ENCODE data around the gene ANO9. TPM values are rescaled to one million over a fixed set of nuclear protein-coding genes. Genes with fewer than 3 reads are reported as not detected.
"Not testable (repeated sequence)": the region's sequence is repeated elsewhere in the genome, so short reads cannot be mapped to it uniquely, and the experiment has no call there.

The ANO9 gene
- total RNA-seq, 1 donor from 2014 or later = 22.4 TPM

- DNase-seq (no peak), ATAC-seq (no peak)
- no peaks in the 10 kb centered on the region for H3K27me3 ChIP-seq
- H3K36me3 ChIP-seq = no peaks in the 10 kb centered on the region
- TF ChIP-seq CTCF (IDR thresholded peaks at IDR 0.05) = no peak
- H3K27ac ChIP-seq = no peak overlapping the region
- H3K4me1 ChIP-seq = peaks cover 3% of the 10 kb centered on the region
- peaks cover 6% of the 10 kb centered on the region for H3K9me3 ChIP-seq
- H3K4me3 ChIP-seq = no peak overlapping the region
- intact Hi-C loops (cut with DNase I) = no loop called here
These were observed 50.4 kb downstream of the ANO9 start for GRCh38 chr11:391117-392017.

DNA sequence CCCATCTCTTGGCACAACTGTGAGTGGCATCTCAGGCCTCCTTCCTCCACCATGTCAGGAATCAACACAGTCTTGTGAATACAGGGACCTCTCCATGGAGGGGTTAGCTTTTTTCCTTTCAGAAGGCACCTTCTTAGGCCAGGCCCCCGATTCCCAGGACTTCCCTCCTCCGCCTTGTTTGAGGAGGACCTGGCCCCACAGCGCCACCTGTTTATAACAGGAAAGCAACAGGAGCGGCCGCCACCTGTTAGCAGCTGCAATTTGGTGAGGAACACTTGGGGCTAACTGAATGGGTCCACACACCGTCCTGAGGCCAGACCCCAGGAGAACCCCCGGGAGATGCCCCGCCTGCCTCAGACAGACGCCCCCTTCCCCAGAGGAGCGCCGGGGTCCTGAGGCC lies 51.6 kb downstream of the ANO9 start:
- intact Hi-C loops (cut with DNase I) = no loop called here
- H3K27ac ChIP-seq = no peak overlapping the region
- TF ChIP-seq CTCF (IDR thresholded peaks at IDR 0.05) = no peak
- no peaks in the 10 kb centered on the region for H3K36me3 ChIP-seq
- ATAC-seq (no peak), DNase-seq (no peak)
- H3K9me3 ChIP-seq = peaks cover 7% of the 10 kb centered on the region
- peaks cover 2% of the 10 kb centered on the region for H3K4me1 ChIP-seq
- H3K4me3 ChIP-seq = no peak overlapping the region
- no peaks in the 10 kb centered on the region for H3K27me3 ChIP-seq

DNA sequence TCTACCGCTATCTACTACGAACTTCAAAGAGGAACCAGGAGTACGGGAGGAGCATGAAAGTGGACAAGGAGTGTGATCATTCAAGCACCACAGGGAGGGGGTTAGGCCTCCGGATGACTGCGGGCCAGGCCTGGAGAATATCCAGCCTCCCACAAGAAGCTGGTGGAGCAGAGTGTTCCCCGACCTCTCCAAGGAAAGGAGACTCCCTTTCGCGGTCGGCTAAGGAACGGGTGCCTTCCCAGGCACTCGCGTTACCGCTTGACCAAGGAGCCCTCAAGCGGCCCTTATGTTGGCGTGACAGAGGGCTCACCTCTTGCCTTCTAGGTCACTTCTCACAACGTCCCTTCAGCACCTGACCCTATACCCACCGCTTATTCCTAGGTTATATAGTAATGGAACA lies 52.4 kb downstream of the ANO9 start:
- H3K36me3 ChIP-seq; H3K27ac ChIP-seq; DNase-seq; H3K4me1 ChIP-seq; H3K27me3 ChIP-seq; H3K9me3 ChIP-seq; H3K4me3 ChIP-seq; ATAC-seq; intact Hi-C loops (cut with DNase I): not testable (repeated sequence)

DNA sequence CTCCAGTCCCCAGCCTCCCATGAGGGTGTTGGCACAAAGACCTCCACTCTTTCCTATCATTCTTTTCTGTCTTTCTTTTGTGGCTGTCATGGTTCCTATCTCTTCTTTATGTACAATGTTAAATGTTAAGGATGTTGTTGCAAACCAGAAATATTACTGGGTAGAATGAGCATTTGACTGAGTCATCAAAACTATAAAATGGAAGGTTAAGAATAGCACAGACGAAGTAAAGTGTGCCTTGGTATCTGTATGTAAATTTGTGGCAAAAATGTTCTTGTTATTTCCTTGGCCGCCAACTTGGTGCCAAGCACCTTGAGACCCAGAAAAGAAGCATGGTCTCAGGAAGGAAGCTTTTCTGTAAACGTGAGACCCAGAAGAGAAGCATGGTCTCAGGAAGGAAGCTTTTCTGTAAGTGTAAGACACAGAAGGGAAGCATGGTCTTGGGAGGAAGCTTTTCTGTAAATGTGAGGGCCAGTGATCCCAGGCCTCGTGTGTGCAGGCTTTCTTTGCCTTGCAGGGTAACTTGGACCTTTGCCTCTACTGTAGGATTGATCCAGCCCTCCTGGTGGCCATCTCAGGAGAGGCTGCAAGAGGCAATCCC lies 54.5 kb downstream of the ANO9 start:
- Histone ChIP-seq H3K9me3 (peaks cover 7% of the 10 kb centered on the region), H3K4me1 (no peaks in the 10 kb centered on the region), H3K27ac (no peak overlapping the region), H3K27me3 (no peaks in the 10 kb centered on the region), H3K4me3 (no peak overlapping the region), H3K36me3 (no peaks in the 10 kb centered on the region)
- no peak for TF ChIP-seq CTCF (IDR thresholded peaks at IDR 0.05)
- intact Hi-C loops (cut with DNase I) = no loop called here
- DNase-seq (no peak), ATAC-seq (no peak)

DNA sequence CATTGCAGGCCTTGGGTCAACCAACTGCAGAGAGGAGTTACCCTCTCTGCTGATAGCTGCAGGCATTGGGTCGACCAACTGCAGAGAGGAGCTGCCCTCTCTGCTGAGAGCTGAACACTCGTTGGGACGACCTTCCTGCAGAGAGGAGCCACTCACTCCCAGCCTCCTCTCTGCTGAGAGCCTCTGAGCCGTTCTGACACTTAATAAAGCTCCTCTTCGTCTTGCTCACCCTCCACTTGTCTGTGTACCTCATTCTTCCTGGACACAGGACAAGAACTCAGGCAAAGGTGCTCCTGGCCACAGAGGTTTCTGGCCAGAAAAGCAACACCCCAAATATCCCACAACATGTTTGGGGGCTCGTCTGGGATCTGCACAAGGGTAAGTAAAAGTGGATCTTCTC lies 55.3 kb downstream of the ANO9 start:
- DNase-seq = no peak
- no peak for TF ChIP-seq CTCF (IDR thresholded peaks at IDR 0.05)
- H3K4me3 ChIP-seq = no peak overlapping the region
- H3K4me1 ChIP-seq = no peaks in the 10 kb centered on the region
- no peaks in the 10 kb centered on the region for H3K36me3 ChIP-seq
- ATAC-seq = no peak
- H3K9me3 ChIP-seq = peaks cover 7% of the 10 kb centered on the region
- no peaks in the 10 kb centered on the region for H3K27me3 ChIP-seq
- intact Hi-C loops (cut with DNase I) = no loop called here
- H3K27ac ChIP-seq = no peak overlapping the region

GRCh38 chr11:385594-386351 lies 56.0 kb downstream of the ANO9 start:
- H3K9me3 ChIP-seq = peaks cover 7% of the 10 kb centered on the region
- H3K36me3 ChIP-seq = no peaks in the 10 kb centered on the region
- H3K27me3 ChIP-seq = no peaks in the 10 kb centered on the region
- no peak for DNase-seq
- TF ChIP-seq CTCF (IDR thresholded peaks at IDR 0.05) = no peak
- no peak for ATAC-seq
- H3K4me1 ChIP-seq = no peaks in the 10 kb centered on the region
- intact Hi-C loops (cut with DNase I) = no loop called here
- H3K27ac ChIP-seq = no peak overlapping the region
- no peak overlapping the region for H3K4me3 ChIP-seq
